ENCODE results near the gene RBM15B.

- TF ChIP-seq, protein P1, sequence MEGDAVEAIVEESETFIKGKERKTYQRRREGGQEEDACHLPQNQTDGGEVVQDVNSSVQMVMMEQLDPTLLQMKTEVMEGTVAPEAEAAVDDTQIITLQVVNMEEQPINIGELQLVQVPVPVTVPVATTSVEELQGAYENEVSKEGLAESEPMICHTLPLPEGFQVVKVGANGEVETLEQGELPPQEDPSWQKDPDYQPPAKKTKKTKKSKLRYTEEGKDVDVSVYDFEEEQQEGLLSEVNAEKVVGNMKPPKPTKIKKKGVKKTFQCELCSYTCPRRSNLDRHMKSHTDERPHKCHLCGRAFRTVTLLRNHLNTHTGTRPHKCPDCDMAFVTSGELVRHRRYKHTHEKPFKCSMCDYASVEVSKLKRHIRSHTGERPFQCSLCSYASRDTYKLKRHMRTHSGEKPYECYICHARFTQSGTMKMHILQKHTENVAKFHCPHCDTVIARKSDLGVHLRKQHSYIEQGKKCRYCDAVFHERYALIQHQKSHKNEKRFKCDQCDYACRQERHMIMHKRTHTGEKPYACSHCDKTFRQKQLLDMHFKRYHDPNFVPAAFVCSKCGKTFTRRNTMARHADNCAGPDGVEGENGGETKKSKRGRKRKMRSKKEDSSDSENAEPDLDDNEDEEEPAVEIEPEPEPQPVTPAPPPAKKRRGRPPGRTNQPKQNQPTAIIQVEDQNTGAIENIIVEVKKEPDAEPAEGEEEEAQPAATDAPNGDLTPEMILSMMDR (conservative IDR thresholded peaks at IDR 0.05; ENCODE audit: low read length): no peak
- no peak for TF ChIP-seq EZH2phosphoT487 (IDR thresholded peaks at IDR 0.05; ENCODE audit: borderline replicate concordance, low read depth, low read length)
Observed at GRCh38 chr3:51400166-51400565, 9.1 kb downstream of the RBM15B start.
